Fibroblast of the aortic adventitia (primary cell): ENCODE results near the gene DCN. TPM values are rescaled to one million over a fixed set of nuclear protein-coding genes. Genes with fewer than 3 reads are reported as not detected.

Source experiments
- DNase-seq: peaks from one replicate; pipeline ENCODE4 v3.0.0-alpha.2; 2010; ENCODE audit warnings: low read depth
- H3K4me3 ChIP-seq: 2 replicates; pipeline ENCODE4 v1.5.1; 2011; ENCODE audit warnings: low read depth, mild to moderate bottlenecking, control low read depth, low read length, moderate library complexity
- CTCF ChIP-seq: IDR thresholded peaks from 2 replicates; pipeline ENCODE4 v1.5.1; 2011; ENCODE audit warnings: mild to moderate bottlenecking, low read length, control low read depth, inconsistent platforms; ENCODE audit not compliant: insufficient read depth
- total RNA-seq: library from RNA; depleted of rRNA; stranded (reverse); fragments of >200 nt; gene quantifications from 2 replicates; pipeline ENCODE4 v1.2.3, GENCODE V29; 2012; ENCODE audit warnings: low replicate concordance

Gene DCN
- total RNA-seq, 1 donor, result 2,298 TPM

GRCh38 chr12:91120781-91121180, 61.8 kb downstream of the DCN start:
- no peak for TF ChIP-seq CTCF
- DNase-seq, result no peak
- no peak overlapping the region for H3K4me3 ChIP-seq

GRCh38 chr12:91119089-91119488, 63.5 kb downstream of the DCN start:
- DNase-seq, result no peak
- H3K4me3 ChIP-seq, result no peak overlapping the region
- no peak for TF ChIP-seq CTCF

- no peak overlapping the region for H3K4me3 ChIP-seq
- no peak for TF ChIP-seq CTCF
- no peak for DNase-seq
Observed at GRCh38 chr12:91113621-91114020, 69.0 kb downstream of the DCN start.

- H3K4me3 ChIP-seq, result peak within 1 kb of the TSS; percentile 67
- DNase-seq, result peak; percentile 64
- no peak for TF ChIP-seq CTCF
Observed at GRCh38 chr12:91111366-91112325, 71.0 kb downstream of the DCN start, which contains the start of gene LUM. Gene LUM (minus strand): TSS chr12:91111494. CDS start chr12:91108979, 2,515 bp downstream.

- no peak for TF ChIP-seq CTCF
- peak overlapping the region; percentile 67 for H3K4me3 ChIP-seq
- DNase-seq, result no peak
Observed at GRCh38 chr12:91110311-91110924, 72.2 kb downstream of the DCN start.

GRCh38 chr12:91109581-91110310, 72.9 kb downstream of the DCN start:
- no peak for DNase-seq
- no peak for TF ChIP-seq CTCF

More at GRCh38 chr12:91109581-91110310, 72.9 kb downstream of the DCN start:
- H3K4me3 ChIP-seq, result peak overlapping the region; percentile 67
